NCI-H146 treated with DMSO at 0.1 percent for 48 hours (cell line): ENCODE measurements around the gene TMEFF2.
A peak's percentile ranks its signal among the peaks of the same experiment; 100 is the strongest.

Experiments
- DNase-seq: peaks from one replicate; lab custom pipeline; 2025; ENCODE audit not compliant: unreplicated experiment; lab: John Stamatoyannopoulos, UW

TMEFF2 gene

GRCh38 chr2:192194866-192195547 lies at the start of gene TMEFF2:
TSS of gene TMEFF2 (minus strand) at chr2:192194933. CDS start at chr2:192194524, 409 bp downstream.
- peak; percentile 77 for DNase-seq

DNA sequence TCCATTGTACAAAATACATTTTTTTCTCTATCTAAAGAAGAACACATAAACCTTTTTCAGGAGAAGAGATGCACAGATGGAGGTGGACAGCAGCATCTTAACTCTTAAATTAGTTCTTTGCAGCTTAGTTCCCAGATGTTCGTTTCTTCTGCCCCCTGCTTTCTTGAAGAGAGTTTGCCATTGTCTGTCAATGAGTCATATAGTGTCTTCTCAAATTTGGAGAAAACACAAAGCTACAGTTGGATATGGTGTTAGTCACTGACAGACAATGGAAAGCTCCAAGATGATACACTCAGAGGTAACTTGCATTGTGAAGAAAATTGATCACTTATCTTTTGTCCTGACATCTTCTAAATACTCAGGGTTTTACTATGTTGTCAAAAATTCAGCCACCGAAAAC lies 48.8 kb upstream of the TMEFF2 start:
- DNase-seq, result no peak

- DNase-seq, result no peak
Observed at GRCh38 chr2:192236136-192236535, 41.4 kb upstream of the TMEFF2 start.

GRCh38 chr2:192230889-192231453 lies 36.2 kb upstream of the TMEFF2 start:
- DNase-seq, result peak; percentile 32

DNA sequence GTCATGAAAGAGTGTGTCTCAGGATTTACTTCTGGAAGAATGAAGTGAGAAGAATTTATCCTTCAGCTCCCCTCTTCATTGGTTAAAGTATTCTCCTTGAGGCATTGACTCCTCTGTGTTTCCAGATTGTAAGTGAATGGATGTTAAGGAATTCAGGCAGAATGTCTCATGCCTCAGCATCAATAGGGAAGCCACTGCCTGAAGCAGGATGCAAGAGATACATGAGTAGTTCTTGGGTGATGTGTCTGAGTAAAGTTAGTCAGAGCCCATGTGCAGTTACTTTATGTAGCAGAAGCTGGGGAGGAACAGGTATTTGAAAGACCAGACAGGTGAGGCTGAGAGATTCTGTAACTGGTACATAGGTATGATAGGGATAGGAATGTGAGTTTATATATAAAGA lies 34.0 kb upstream of the TMEFF2 start:
- DNase-seq, result no peak

DNA sequence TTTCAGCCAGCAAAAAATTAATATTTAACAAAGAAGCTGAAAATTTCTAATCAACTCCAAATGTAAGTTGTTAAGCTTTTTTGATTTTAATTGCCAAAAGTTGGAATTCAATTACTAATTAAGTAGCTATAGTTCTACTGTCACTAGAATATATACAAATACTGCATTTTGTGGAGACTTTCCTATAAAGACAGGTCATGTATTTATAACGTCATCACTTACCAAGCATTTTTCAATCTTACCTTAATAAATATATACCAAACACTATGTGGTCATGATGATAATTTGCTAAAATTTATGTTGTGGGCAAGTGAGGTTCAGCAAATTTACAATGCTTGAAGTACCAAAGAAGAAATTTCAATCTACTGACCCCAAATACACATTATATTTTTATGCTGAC lies 24.2 kb upstream of the TMEFF2 start:
- DNase-seq, result no peak

DNA sequence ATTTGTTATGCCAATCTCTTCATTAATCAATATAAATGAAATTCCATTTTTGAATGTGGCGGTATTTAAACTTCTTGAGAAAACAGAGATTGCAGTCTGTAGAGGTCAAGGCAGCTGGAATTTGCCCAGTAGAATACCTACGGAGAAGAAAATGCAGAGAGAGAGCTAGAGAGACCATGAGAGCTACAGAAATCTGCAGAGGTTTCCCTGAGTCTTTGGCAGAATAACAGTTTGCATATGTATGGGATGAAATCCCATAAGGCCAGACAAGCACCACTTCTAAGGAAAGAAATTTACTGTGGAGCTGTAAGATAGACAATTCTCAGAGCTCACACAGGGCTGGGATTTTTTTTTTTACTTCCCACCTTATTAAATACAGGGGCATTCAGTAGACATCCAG lies 23.6 kb upstream of the TMEFF2 start:
- no peak for DNase-seq

DNA sequence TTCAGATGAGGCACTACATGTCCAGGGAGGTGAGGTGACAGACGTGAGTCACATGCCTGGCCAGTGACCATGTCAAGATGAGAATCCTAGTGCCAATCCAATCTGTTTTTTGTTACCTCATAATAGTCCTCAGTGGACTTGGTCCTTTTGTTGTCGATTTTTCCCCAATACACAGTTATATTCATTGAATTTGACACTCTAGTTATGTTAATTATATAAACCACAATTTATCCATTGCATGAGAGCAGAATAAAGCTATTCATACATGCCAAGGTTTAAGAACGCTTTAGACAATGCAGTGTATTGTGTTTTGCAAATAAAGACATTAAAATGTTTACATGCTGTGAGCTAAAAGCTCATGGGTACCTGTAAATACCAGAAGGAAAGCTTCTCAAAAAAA lies 21.6 kb upstream of the TMEFF2 start:
- no peak for DNase-seq

GRCh38 chr2:192215096-192215877 lies 20.6 kb upstream of the TMEFF2 start:
- no peak for DNase-seq

GRCh38 chr2:192208848-192209247 lies 14.1 kb upstream of the TMEFF2 start:
- no peak for DNase-seq

GRCh38 chr2:192206399-192206798 lies 11.7 kb upstream of the TMEFF2 start:
- DNase-seq, result no peak

- no peak for DNase-seq
Observed at GRCh38 chr2:192203876-192204275, 9.1 kb upstream of the TMEFF2 start.

GRCh38 chr2:192202373-192202772 lies 7.6 kb upstream of the TMEFF2 start:
- DNase-seq, result no peak

GRCh38 chr2:192201116-192201515 lies 6.4 kb upstream of the TMEFF2 start:
- no peak for DNase-seq

DNA sequence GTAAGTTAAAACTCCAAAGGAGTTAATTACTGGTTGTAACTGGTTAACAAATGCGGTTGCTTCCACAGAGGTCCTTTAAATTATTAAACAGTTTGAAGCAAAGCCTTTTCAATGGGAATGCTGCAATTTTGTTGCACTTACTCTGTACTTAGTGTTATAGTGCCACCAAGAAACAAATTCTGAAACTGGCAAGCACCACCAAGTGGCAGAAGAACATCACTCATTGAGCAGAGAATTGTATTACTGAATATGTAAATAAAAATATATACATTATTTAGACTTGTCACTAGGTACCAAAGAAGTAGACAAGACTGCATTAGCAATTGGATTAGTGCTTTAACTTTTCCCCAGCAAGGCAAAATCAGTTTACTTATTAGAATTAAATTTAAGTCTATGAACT lies 2.6 kb upstream of the TMEFF2 start:
- DNase-seq, result no peak

- no peak for DNase-seq
Observed at GRCh38 chr2:192196421-192197194, 1.9 kb upstream of the TMEFF2 start.

GRCh38 chr2:192195548-192196418 lies 1.1 kb upstream of the TMEFF2 start:
- no peak for DNase-seq

DNA sequence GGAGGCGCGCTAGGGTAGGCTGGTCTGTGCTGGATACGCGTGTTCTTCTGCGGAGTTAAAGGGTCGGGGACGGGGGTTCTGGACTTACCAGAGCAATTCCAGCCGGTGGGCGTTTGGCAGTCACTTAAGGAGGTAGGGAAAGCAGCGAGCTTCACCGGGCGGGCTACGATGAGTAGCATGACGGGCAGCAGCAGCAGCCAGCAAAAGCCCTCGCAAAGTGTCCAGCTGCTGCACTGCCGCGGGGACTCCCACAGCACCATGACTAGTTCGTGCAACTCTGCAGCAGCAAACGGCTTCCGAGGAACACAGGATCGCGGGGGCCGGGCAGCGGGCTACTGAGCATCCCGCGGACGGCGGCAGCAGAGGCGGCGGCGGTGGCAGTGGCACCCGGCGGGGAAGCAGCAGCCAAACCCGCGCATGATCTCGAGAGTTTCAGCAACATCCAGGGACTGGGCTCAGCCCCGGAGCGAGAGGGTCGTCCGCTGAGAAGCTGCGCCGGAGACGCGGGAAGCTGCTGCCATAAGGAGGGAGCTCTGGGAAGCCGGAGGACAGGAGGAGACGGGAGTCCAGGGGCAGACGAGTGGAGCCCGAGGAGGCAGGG lies 368 bp downstream of the TMEFF2 start:
- peak; percentile 24 for DNase-seq

DNA sequence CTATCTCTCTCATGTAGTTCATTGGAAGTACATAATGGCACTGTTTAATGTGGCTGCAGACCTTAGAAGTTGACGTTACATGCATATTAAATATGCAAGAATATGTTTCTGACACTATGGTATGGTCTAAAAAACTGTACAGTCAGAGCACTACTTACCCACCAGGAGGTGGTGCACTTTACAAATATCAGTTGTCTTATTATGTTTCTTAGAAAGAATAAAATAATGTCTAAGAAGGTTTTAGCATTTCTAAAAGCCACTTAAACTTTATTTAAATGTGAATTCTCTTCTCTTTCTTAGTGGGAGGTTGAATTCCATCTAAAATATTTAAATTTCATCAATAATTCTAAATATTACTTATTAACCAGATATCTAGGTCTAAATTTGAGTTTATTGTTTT lies 4.3 kb downstream of the TMEFF2 start:
- no peak for DNase-seq

DNA sequence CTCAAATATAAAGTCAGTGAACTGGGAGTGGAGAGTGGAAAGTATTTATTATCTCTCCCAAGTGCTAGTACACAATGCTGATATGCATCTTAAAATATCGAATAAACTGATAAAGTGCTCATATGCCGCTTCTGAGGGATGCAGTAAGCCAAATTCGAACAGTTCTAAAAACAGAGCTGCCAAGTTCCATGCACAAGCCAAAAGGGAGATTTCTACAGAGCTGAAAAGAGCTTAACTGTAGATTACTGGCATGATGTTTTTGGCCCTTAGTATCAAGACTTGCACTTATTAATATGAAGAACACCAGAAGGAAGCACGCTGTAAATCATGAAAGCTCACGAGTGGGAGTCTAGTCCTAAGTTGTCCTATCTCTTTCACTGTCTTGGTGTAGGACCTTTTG lies 7.9 kb downstream of the TMEFF2 start:
- no peak for DNase-seq
